Fibroblast of peridontal ligament (primary cell): ENCODE results near the gene RTP3.

Source experiments
- DNase-seq: peaks from one replicate; pipeline ENCODE4 v3.0.0-alpha.2; 2010; ENCODE audit errors: extremely low read depth

The RTP3 gene

GRCh38 chr3:46469680-46470357 is 28.0 kb upstream of the RTP3 start:
- no peak for DNase-seq

GRCh38 chr3:46470831-46471230 is 26.9 kb upstream of the RTP3 start:
- DNase-seq: no peak

DNA sequence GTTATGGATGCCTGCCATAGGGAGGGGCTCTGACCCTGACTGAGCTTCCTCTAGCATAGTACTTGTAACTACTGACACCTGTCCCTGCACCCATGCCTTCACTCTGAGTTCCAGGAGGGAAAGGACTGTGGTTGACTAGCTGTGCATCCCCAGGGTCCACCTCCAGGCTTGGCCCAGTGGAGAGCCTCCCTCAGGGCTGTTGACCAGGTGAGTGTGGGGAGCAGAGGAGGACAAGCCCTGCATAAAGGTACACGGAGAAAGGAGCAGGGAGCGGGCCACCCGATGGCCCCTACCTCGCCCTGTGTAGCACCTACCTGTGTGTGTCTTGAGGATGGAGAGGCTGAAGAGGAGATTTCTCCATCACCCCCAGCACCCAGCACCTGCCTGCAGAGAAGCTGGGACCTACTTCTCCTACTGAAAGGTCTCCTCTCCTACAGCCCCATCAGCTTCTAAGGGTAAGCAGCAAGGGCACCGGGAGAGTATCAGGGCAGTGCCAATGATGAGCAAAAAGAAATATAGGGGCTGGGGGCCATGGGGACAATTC is 26.3 kb upstream of the RTP3 start:
- DNase-seq: no peak

GRCh38 chr3:46472736-46473135 is 25.0 kb upstream of the RTP3 start:
- DNase-seq: no peak

DNA sequence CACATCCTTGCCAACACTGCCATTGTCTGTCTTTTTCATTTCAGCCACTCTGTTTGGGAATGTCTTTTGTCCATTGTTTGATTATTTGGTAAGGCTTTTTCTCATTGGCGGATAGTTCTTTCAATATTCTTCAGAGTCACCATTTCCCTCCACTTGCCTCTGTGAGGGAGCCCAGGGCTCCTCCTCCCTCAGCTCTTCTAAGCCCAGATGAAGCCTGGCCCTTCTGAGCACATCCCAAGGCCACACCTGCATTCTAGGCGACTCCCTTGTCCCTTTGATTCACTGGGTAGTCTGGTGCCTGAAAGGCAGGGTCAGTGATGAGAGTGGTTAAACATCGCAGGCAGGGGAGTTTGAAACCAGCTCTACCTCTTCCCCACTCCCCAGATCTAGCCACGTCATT is 20.6 kb upstream of the RTP3 start:
- DNase-seq: no peak

DNA sequence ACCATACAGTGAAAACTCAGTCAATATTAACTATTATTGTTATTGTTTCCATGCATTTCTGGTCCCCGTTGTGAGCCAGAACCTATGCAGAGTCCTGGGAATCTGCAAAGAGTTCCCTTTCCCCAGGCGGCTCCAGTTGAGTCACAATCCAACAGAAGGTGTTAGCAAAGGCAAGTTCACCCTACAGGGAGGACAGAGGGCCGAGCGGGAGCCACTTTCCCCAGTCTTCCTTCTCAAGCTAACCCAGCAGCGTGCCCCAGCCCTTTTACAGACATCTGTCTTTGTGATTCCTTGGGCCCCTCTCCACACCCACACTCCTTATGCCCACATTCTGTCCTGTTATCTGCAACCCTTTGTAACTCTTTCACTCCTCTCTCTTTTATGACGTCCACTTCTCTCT is 20.0 kb upstream of the RTP3 start:
- DNase-seq: no peak

GRCh38 chr3:46478341-46478740 is 19.4 kb upstream of the RTP3 start:
- no peak for DNase-seq

- DNase-seq: no peak
These were observed 18.8 kb upstream of the RTP3 start for GRCh38 chr3:46479021-46479420.

- DNase-seq: no peak
These were observed 18.1 kb upstream of the RTP3 start for GRCh38 chr3:46479696-46480095.

GRCh38 chr3:46480491-46481195 is 17.1 kb upstream of the RTP3 start:
- no peak for DNase-seq

DNA sequence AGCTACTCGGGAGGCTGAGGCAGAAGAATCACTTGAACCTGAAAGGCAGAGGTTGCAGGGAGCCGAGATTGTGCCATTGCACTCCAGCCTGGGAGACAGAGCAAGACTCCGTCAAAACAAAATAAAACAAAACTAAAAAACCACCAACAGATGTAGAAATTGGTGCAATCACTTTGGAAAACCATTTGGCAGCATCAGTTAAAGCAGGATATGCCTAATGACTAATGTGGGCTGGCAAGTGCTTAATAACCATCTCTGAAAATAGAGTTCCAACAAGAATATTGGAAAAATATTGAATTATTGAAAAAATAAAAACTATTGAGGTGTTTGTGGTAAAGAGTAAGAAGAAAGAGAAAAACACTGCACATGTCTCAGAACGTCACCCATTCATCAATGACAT is 16.1 kb upstream of the RTP3 start:
- DNase-seq: peak; percentile 33

DNA sequence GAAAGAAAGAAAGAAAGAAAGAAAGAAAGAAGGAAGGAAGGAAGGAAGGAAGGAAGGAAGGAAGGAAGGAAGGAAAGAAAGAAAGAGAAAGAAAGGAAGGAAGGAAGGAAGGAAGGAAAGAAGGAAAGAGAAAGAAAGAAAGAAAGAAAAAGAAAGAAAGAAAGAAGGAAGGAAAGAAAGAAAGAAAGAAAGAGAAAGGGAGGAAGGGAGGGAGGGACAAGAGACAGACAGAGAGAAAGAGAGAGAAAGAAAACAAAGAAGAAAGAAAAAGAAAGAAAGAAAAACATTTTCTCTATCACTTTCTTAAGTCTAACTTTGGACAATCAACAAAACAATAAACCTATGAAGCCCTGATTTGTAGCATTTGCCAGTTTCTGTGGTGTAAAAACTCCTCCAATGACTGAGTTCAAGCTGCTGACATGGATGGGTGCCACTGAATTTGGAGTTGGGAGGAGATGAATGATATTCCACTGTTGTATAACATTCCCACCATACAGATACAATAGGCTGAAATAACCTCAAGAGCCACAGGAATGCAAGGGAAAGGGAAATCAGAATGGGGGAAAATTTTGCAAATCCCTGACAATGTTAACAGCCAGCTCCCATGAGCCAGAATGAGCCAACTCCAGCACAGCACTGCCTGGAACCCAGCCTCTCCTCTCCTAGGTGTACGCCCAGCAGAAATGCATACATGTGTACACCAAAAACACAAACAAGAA is 15.0 kb upstream of the RTP3 start:
- DNase-seq: peak; percentile 95

GRCh38 chr3:46483825-46484224 is 14.0 kb upstream of the RTP3 start:
- no peak for DNase-seq

- no peak for DNase-seq
These were observed 13.4 kb upstream of the RTP3 start for GRCh38 chr3:46484388-46484787.

GRCh38 chr3:46484911-46485778 is 12.6 kb upstream of the RTP3 start:
- DNase-seq: no peak

DNA sequence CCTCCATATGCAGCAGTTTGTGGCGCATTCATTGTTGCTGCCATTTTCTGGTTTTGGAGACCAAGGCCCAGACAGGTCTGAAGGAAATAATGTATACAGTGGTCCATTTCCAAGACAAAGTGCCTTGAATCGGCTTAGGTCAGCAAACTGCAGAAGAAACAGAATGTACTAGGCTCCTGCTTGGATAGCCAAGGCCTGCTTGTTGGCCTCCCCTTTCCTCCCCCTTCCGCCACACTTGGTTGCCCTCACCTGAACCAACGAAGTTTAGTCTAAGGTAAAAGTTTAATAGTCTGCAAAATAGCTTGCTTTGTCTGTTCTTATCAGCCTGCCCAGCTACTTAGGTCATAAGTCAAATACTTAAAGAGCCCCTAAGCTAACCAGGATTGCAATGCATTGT is 12.0 kb upstream of the RTP3 start:
- no peak for DNase-seq

- DNase-seq: peak; percentile 86
These were observed 8.9 kb upstream of the RTP3 start for GRCh38 chr3:46488735-46489361.

DNA sequence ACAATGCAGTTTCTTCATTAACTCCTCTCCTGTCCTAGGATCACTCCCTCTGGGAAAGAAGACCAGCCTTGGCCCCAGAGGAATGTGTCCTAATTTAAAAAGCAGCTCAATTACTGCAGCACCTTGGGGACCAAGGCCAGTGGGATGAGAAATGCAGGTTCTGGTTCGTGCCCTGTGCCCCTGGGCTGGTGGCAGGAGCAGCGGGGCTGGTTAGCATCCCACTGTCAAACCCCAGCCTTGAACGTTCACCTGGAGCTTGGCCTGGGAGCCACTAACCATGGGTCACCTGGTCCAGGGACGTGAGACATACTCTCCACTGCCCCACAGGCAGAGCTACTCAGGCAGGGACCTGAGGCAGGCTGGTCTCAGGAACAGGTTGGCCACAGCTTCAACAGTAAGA is 8.4 kb upstream of the RTP3 start:
- DNase-seq: no peak

GRCh38 chr3:46489875-46490274 is 7.9 kb upstream of the RTP3 start:
- DNase-seq: peak; percentile 76

DNA sequence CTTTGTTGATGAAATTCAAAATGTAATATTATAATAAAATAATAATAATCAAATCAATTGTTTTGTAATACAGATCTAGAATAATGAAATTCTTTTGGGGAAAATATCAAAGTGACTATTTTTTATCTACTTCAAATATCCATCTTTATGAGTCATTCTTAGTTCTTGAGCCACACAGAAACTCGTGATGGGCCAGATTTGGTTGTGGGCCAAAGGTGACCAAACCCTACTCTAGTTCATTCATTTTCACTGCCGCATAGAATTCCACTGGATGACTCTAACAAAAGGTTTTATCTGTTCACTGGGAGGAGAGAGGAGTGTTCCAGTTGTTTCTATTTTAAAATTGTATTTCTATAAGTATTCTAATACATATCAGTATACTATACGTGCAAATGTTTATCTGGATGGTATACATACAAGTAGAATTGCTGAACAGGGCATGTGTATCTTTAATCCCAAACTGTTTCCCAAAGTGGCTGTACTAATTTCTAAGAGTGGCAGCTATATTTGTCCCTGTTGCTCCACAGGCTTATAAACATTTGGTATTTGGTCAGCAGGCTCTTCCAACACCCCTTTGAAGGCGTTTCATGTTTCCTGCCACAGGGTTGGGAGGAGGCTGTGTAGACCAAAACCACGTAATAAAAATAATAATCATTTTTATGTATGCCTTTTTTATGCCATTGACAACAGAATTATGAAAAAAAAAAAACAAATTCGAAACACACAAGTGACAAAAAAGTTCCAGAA is 7.3 kb upstream of the RTP3 start:
- DNase-seq: peak; percentile 43
